Parathyroid adenoma (tissue), 2 donors: ENCODE measurements around the gene TMEM167A.

ENCODE experiments used
- H2AFZ ChIP-seq: fragments of 300-600 bp; sonication (generic); one replicate; pipeline ENCODE4 v1.7.0; 2017; ENCODE audit warnings: antibody characterized with exemption, mild to moderate bottlenecking
- H3K27ac ChIP-seq: fragments of 300-600 bp; sonication (generic); one replicate; pipeline ENCODE4 v1.7.0; 2017
- H3K27me3 ChIP-seq: fragments of 300-600 bp; sonication (generic); one replicate; pipeline ENCODE4 v1.7.0; 2017; ENCODE audit warnings: low read length; ENCODE audit not compliant: control insufficient read depth, insufficient read depth
- H3K36me3 ChIP-seq: fragments of 300-600 bp; sonication (generic); one replicate; pipeline ENCODE4 v1.7.0; 2017; ENCODE audit warnings: low read length; ENCODE audit not compliant: control insufficient read depth, insufficient read depth
- H3K4me1 ChIP-seq: fragments of 300-600 bp; sonication (generic); one replicate; pipeline ENCODE4 v1.7.0; 2017; ENCODE audit warnings: control low read depth
- H3K4me2 ChIP-seq: fragments of 300-600 bp; sonication (generic); one replicate; pipeline ENCODE4 v1.7.0; 2017; ENCODE audit warnings: low read length
- H3K4me3 ChIP-seq: fragments of 300-600 bp; sonication (generic); one replicate; pipeline ENCODE4 v1.7.0; 2017; ENCODE audit warnings: low read depth, low read length
- H3K79me2 ChIP-seq: fragments of 300-600 bp; sonication (generic); one replicate; pipeline ENCODE4 v1.7.0; 2017; ENCODE audit warnings: control low read depth
- H3K9ac ChIP-seq: fragments of 300-600 bp; sonication (generic); one replicate; pipeline ENCODE4 v1.7.0; 2017; ENCODE audit warnings: mild to moderate bottlenecking
- H3K9me3 ChIP-seq: fragments of 300-600 bp; sonication (generic); one replicate; pipeline ENCODE4 v1.7.0; 2017; ENCODE audit warnings: low read length; ENCODE audit not compliant: control insufficient read depth
- TF ChIP-seq, protein P1 (sequence below): fragments of 300-600 bp; sonication (generic); IDR thresholded peaks from one replicate; pipeline ENCODE4 v1.7.0; 2017; ENCODE audit warnings: antibody characterized with exemption, mild to moderate bottlenecking
- donor health status: primary hyperparathyroidism.

The TMEM167A gene

DNA sequence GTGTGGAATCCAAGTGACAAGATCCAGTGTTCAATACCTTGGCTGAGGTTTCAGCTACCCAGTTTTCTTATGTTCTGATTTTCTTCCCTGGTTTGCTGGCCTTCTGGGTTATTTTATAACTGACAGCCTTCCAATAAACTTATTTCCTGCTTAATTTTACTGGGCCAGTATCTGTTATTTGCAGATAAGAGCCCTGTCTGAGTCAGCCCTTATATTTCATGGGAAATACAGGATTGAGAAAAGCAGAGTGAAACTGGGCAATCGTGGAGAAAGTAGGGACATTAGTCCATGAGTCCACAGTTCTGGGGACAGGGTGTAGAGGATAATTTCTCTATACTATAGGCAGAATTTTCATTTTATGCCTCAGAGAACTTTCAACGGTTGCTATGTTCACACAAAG lies 32.3 kb downstream of the TMEM167A start:
- TF ChIP-seq, protein P1, sequence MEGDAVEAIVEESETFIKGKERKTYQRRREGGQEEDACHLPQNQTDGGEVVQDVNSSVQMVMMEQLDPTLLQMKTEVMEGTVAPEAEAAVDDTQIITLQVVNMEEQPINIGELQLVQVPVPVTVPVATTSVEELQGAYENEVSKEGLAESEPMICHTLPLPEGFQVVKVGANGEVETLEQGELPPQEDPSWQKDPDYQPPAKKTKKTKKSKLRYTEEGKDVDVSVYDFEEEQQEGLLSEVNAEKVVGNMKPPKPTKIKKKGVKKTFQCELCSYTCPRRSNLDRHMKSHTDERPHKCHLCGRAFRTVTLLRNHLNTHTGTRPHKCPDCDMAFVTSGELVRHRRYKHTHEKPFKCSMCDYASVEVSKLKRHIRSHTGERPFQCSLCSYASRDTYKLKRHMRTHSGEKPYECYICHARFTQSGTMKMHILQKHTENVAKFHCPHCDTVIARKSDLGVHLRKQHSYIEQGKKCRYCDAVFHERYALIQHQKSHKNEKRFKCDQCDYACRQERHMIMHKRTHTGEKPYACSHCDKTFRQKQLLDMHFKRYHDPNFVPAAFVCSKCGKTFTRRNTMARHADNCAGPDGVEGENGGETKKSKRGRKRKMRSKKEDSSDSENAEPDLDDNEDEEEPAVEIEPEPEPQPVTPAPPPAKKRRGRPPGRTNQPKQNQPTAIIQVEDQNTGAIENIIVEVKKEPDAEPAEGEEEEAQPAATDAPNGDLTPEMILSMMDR = no peak
- H3K27ac ChIP-seq = no peak overlapping the region

GRCh38 chr5:83042507-83042906 lies 34.7 kb downstream of the TMEM167A start:
- Histone ChIP-seq H3K79me2 (no peaks in the 10 kb centered on the region), H3K27ac (no peak overlapping the region), H3K4me2 (no peak overlapping the region), H3K27me3 (no peaks in the 10 kb centered on the region), H3K4me1 (no peaks in the 10 kb centered on the region), H3K9ac (no peak overlapping the region), H3K9me3 (no peaks in the 10 kb centered on the region), H2AFZ (no peak overlapping the region), H3K4me3 (no peak overlapping the region), H3K36me3 (no peaks in the 10 kb centered on the region)
- TF ChIP-seq, protein P1 = no peak

More for the DNA sequence above, 32.3 kb downstream of the TMEM167A start:
- Histone ChIP-seq H3K4me2 (no peak overlapping the region), H3K27me3 (no peaks in the 10 kb centered on the region), H3K9ac (no peak overlapping the region), H2AFZ (no peak overlapping the region), H3K36me3 (no peaks in the 10 kb centered on the region), H3K4me1 (no peaks in the 10 kb centered on the region), H3K9me3 (no peaks in the 10 kb centered on the region), H3K79me2 (no peaks in the 10 kb centered on the region), H3K4me3 (no peak overlapping the region)

DNA sequence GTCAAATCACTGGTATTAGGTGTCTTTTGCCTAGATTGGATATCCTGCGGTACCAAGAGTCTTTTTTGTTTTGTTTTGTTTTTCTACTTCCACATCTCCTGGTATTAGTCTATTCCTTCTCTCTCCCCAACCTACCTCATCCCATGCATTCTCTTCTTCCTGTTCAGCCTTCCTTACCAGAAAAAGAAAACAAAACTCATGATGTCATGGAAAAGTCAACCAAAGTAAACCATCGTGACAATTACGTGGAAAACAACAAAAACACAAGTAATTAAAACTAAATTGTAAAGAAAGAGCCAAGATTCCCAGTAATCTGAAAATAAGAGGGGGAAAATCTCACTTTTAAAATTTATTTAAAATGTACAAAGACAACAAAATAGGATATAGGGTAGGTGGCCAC lies 38.3 kb downstream of the TMEM167A start:
- Histone ChIP-seq H3K36me3 (no peaks in the 10 kb centered on the region), H3K9ac (no peak overlapping the region), H3K4me1 (no peaks in the 10 kb centered on the region), H3K79me2 (no peaks in the 10 kb centered on the region), H3K27ac (no peak overlapping the region), H3K4me3 (no peak overlapping the region), H3K9me3 (no peaks in the 10 kb centered on the region), H2AFZ (no peak overlapping the region), H3K4me2 (no peak overlapping the region), H3K27me3 (no peaks in the 10 kb centered on the region)
- TF ChIP-seq, protein P1 = no peak

- Histone ChIP-seq H3K27ac (no peak overlapping the region), H3K9me3 (no peaks in the 10 kb centered on the region), H3K4me3 (no peak overlapping the region)
These were observed 40.1 kb downstream of the TMEM167A start for GRCh38 chr5:83036991-83037575.

More at GRCh38 chr5:83036991-83037575, 40.1 kb downstream of the TMEM167A start:
- Histone ChIP-seq H3K9ac (no peak overlapping the region), H3K36me3 (no peaks in the 10 kb centered on the region), H3K4me1 (no peaks in the 10 kb centered on the region), H3K79me2 (no peaks in the 10 kb centered on the region), H2AFZ (no peak overlapping the region), H3K27me3 (no peaks in the 10 kb centered on the region), H3K4me2 (no peak overlapping the region)
- TF ChIP-seq, protein P1 = no peak
